KOPT-K1 (cell line): ENCODE results near the gene PDLIM4.

Experiments
- H3K27ac ChIP-seq: fragments of 200-600 bp; sonication (generic); 2 replicates; pipeline ENCODE4 v1.5.1; 2016; ENCODE audit warnings: antibody characterized with exemption, mild to moderate bottlenecking, low read depth, low read length; ENCODE audit not compliant: poor library complexity, severe bottlenecking
- H3K36me3 ChIP-seq: fragments of 200-600 bp; sonication (generic); 2 replicates; pipeline ENCODE4 v1.5.1; 2017; ENCODE audit warnings: antibody characterized with exemption, mild to moderate bottlenecking, low read length, moderate library complexity; ENCODE audit not compliant: insufficient read depth
- H3K9me3 ChIP-seq: fragments of 200-600 bp; sonication (generic); 2 replicates; pipeline ENCODE4 v1.5.1; 2017; ENCODE audit warnings: antibody characterized with exemption, low read length, mild to moderate bottlenecking; ENCODE audit not compliant: insufficient read depth, poor library complexity, severe bottlenecking

PDLIM4 gene

GRCh38 chr5:132313366-132313765 is 55.9 kb downstream of the PDLIM4 start:
- Histone ChIP-seq H3K27ac (no peak overlapping the region), H3K9me3 (no peaks in the 10 kb centered on the region), H3K36me3 (no peaks in the 10 kb centered on the region)

GRCh38 chr5:132313961-132314432 is 56.5 kb downstream of the PDLIM4 start:
- no peak overlapping the region for H3K27ac ChIP-seq
- no peaks in the 10 kb centered on the region for H3K9me3 ChIP-seq

GRCh38 chr5:132315529-132316067 is 58.1 kb downstream of the PDLIM4 start:
- Histone ChIP-seq H3K27ac (no peak overlapping the region), H3K9me3 (no peaks in the 10 kb centered on the region), H3K36me3 (no peaks in the 10 kb centered on the region)

More at GRCh38 chr5:132313961-132314432, 56.5 kb downstream of the PDLIM4 start:
- no peaks in the 10 kb centered on the region for H3K36me3 ChIP-seq

- no peak overlapping the region for H3K27ac ChIP-seq
- no peaks in the 10 kb centered on the region for H3K9me3 ChIP-seq
- no peaks in the 10 kb centered on the region for H3K36me3 ChIP-seq
Measured at GRCh38 chr5:132319975-132320374, 62.5 kb downstream of the PDLIM4 start.

- H3K36me3 ChIP-seq, result no peaks in the 10 kb centered on the region
- no peak overlapping the region for H3K27ac ChIP-seq
- H3K9me3 ChIP-seq, result no peaks in the 10 kb centered on the region
Measured at GRCh38 chr5:132321109-132321721, 63.7 kb downstream of the PDLIM4 start.

GRCh38 chr5:132322266-132322665 is 64.8 kb downstream of the PDLIM4 start:
- H3K27ac ChIP-seq, result no peak overlapping the region
- no peaks in the 10 kb centered on the region for H3K9me3 ChIP-seq
- no peaks in the 10 kb centered on the region for H3K36me3 ChIP-seq
